Subcutaneous adipose tissue (tissue), 4 donors: ENCODE measurements around the gene CXCR4. TPM values are rescaled to one million over a fixed set of nuclear protein-coding genes. Genes with fewer than 3 reads are reported as not detected.

Experiments used
- total RNA-seq, 4 donors: library from RNA; depleted of rRNA; stranded (reverse); fragments of >200 nt; gene quantifications; one replicate each; pipeline ENCODE4 v1.1.0, GENCODE V29; 2016
- TF ChIP-seq, protein P1 (sequence below): fragments of 450-650 bp; IDR thresholded peaks from one replicate; pipeline ENCODE4 v1.5.1; 2016; ENCODE audit warnings: low read depth, mild to moderate bottlenecking, control low read depth, antibody characterized with exemption, moderate library complexity

CXCR4 gene
- total RNA-seq, 4 donors from 2014 or later = 4.1 to 114 (median 35.7) TPM

DNA sequence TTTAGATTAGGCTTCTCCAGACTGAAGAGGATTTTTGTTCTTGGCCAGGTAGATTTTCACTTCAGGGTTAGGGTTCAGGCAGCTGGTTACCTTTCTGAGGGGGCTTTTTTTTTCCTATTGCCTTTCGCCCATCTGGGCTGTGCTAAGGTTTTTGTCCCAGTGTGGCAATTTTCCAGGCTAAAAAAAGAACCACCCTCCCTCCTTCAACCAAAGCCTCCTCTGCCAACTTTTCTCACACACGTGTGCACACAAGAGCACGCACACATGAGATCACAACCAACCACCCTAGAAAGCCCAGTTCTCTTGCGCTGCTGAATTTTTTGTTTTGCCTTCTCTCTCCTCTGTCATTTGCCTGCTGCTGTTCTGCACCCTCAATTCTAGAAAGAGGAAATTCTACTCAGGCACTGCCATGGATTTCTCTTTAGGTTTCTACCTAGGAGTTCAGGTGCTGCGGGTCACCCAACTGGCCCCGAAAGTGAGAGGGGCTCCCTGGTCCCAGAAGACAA lies 8.5 kb upstream of the CXCR4 start:
- TF ChIP-seq, protein P1, sequence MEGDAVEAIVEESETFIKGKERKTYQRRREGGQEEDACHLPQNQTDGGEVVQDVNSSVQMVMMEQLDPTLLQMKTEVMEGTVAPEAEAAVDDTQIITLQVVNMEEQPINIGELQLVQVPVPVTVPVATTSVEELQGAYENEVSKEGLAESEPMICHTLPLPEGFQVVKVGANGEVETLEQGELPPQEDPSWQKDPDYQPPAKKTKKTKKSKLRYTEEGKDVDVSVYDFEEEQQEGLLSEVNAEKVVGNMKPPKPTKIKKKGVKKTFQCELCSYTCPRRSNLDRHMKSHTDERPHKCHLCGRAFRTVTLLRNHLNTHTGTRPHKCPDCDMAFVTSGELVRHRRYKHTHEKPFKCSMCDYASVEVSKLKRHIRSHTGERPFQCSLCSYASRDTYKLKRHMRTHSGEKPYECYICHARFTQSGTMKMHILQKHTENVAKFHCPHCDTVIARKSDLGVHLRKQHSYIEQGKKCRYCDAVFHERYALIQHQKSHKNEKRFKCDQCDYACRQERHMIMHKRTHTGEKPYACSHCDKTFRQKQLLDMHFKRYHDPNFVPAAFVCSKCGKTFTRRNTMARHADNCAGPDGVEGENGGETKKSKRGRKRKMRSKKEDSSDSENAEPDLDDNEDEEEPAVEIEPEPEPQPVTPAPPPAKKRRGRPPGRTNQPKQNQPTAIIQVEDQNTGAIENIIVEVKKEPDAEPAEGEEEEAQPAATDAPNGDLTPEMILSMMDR = no peak

DNA sequence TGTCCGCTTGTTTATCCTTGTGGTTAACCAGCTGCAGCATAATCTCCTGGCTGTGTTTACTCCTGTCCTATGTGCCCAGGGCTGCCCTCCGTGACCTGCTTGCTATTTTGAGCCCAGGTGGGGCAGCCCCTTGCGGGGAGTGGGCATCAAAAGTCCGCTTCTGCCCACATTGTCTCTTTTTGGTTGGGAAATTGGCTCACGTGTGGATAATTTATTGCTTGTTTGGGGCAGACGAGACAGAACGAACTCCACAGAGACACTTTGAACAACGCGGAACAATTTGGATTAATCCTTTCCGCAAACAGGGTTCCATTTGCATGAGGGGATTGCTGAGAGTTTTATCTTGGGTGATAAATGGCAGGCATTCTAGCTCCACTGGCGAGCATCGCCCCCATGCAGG lies 8.1 kb upstream of the CXCR4 start:
- TF ChIP-seq, protein P1 = no peak

DNA sequence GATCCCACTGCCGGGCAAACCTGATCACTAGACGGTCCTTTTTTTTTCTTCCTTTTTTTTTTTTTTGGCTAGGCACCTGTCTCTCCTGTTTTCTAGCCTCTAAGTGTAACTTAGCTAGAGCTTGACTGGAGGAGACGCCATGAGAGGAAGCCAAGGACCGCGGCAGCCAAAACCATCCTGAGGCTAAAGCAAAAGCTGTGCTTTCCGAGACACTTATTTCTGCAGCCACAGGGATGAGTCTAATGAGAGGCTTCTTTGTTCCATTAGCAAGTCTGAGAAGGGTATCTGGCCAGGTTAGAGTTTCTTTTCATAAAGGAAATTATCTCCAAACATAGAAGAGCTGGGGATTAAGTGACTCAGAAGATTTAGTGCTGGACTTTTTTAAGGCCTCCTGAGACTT lies 7.3 kb upstream of the CXCR4 start:
- TF ChIP-seq, protein P1 = no peak

DNA sequence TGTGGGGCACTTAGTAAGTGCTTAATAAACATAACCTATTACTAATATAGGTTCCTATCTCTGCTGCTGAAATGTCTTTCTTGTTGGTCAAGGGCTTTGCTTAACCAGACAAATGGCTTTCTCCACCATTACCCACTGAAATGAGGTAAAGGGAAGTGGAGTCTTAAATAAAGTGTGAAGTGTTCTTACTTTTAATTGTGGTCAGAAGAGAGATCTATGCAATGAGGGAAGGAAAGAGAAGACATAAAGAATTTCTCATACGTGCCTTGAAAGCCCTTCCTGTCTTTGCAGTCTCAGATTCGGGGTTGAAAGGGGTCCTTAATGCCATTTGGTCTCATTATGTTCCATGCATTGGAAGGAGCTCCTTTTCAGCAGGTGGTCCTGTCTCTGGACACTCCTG lies 6.9 kb upstream of the CXCR4 start:
- TF ChIP-seq, protein P1 = no peak

DNA sequence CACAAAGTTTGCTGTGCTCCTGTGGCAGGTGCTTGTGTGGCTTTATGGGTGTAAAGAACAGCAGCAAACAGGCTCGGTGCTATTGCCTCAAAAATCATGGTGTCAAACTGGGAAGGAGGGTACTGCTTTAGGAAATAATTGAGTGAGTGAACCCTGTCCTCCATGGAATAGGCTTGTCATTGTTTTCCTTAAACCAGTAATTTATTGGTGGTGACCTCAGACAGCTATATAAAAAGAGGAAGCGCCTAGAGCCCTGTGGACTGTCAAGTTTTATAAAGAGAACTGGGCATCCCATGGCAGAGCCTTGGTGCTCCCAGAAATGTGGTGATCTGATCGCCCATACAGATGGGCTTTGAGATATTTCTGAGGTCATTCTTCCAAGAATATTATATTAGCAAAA lies 4.7 kb upstream of the CXCR4 start:
- TF ChIP-seq, protein P1 = no peak

DNA sequence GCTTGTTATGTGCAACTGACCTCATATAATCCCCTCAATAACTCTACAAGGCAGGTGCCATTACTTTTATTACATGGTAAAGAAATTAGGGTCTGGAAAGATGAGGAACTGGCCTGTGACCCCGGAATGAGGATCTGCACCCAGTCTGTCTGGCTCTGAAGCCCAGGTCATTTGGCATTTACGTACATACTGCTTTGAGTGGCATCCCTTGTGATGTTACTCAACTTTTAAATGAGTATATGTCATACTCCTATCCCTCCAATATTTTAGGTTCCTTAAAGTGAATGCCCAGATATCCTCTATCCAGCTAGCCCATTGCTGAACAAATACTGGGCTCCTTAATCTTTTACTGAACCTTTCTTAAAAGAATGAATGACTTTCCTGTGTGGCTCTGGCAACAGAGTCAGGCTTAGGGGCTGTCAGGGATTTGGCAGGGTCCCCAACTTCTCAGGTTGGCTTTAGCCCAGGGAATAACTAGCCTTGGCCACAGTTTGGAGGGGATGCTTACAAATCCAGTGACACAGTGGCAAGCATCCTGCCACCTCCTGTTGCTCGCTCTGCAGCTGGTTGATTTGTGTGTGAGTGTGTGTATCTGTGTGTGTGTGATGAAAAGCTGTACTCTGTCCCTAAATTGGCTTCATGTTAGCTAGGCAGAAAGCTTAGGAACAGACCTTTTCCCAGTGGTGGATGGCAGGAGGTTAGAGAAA lies 3.4 kb upstream of the CXCR4 start:
- TF ChIP-seq, protein P1 = no peak

DNA sequence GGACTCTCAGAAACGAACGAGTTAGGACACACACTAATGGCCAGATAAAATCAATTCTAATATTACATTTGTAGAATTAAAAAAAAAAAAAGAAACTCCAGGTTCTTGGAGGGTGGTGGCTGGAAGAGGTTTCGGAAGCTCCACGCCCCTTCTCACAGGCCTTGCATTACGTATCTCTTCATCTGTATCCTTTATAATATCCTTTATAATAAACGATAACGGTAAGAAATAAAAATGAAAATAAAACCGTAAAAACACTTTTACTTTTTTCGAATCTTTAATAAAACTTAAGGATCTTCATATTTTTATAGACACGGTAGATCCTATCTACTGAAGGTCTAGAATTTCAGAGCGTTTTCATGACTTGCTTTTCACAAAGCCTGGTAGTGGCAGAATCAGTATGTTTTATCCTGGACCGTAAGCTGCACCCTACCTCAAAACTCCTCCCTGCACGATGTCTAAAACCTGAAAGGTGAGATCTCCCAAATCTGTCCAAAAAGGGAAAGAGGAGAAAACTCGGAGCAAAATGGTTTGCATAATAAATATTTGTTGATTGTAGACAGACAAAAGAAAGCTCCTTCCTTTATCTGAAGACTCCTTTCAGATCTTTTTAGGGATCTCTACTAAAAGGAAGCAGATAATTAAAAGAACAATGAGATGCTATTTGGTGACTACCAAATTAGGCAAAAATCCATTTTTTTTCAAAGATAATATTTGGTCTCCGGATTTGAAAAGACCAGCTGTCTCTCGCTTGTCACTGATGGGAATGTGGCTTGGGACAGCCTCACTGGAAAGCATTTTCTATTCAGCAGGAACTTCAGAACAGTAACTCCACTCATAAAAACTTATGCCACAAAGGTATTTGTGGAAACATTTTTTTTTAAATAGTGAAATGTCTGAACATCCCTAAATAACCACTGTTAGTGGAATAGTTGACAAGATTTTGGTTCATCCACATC lies 2.0 kb upstream of the CXCR4 start:
- TF ChIP-seq, protein P1 = no peak
